H1 (cell line): ENCODE data around the gene CPNE5. TPM values are rescaled to one million over a fixed set of nuclear protein-coding genes. Genes with fewer than 3 reads are reported as not detected.

ENCODE experiments used
- CHD7 ChIP-seq: fragments of 300-600 bp; sonication (generic); IDR thresholded peaks from 2 replicates; pipeline ENCODE4 v1.7.1; 2012; ENCODE audit warnings: low read length, moderate library complexity, mild to moderate bottlenecking, inconsistent platforms; ENCODE audit not compliant: insufficient replicate concordance
- JUN ChIP-seq: IDR thresholded peaks from 2 replicates; pipeline ENCODE4 v1.6.1; 2011; ENCODE audit warnings: low read depth, mild to moderate bottlenecking, improper control_type of control experiment, low read length
- KDM5A ChIP-seq: fragments of 200-600 bp; IDR thresholded peaks from 2 replicates; pipeline ENCODE4 v1.7.1; 2012; ENCODE audit warnings: mild to moderate bottlenecking, low read length, inconsistent platforms, mixed read lengths
- NRF1 ChIP-seq: IDR thresholded peaks from 2 replicates; pipeline ENCODE4 v1.6.1; 2011; ENCODE audit warnings: mild to moderate bottlenecking, low read depth, low read length, improper control_type of control experiment
- POLR2AphosphoS5 ChIP-seq: IDR thresholded peaks from 2 replicates; pipeline ENCODE4 v1.6.1; 2011; ENCODE audit warnings: low read depth, low read length
- TAF7 ChIP-seq: optimal IDR thresholded peaks from 2 replicates; pipeline ENCODE3; 2011; ENCODE audit warnings: low read depth, mild to moderate bottlenecking, inconsistent platforms, low read length, moderate library complexity, borderline replicate concordance
- polyA plus RNA-seq, 7 experiments: library from polyadenylated mRNA; depleted of rRNA in 3 of 7; stranded (reverse) in 5 of 7; unstranded in 2 of 7; fragments of >200 nt in 5 of 7; fragments of 200-250 nt in 2 of 7; gene quantifications; 1 replicate in 5 of 7; 2 replicates in 1 of 7; 4 replicates in 1 of 7; pipeline versions ENCODE4 v1.2.1 to v1.2.3, GENCODE V29; 2011 to 2013; ENCODE audit warnings: missing spikeins in 2 of 7, mixed read lengths in 2 of 7
- total RNA-seq: library from RNA; stranded (reverse); fragmentation: NEBNext Ultra II Directional; extraction: Animal tissue kit (Norgen Biotek cat#: 25700); gene quantifications from 2 replicates; pipeline ENCODE4 v1.2.1, GENCODE V29; 2021

The CPNE5 gene
- total and polyA plus RNA-seq, 2 of the 8 experiments (the other 6 are each of a cell fraction or from before 2014, with no cell fraction given) = 0.88 to 1.8 TPM

DNA sequence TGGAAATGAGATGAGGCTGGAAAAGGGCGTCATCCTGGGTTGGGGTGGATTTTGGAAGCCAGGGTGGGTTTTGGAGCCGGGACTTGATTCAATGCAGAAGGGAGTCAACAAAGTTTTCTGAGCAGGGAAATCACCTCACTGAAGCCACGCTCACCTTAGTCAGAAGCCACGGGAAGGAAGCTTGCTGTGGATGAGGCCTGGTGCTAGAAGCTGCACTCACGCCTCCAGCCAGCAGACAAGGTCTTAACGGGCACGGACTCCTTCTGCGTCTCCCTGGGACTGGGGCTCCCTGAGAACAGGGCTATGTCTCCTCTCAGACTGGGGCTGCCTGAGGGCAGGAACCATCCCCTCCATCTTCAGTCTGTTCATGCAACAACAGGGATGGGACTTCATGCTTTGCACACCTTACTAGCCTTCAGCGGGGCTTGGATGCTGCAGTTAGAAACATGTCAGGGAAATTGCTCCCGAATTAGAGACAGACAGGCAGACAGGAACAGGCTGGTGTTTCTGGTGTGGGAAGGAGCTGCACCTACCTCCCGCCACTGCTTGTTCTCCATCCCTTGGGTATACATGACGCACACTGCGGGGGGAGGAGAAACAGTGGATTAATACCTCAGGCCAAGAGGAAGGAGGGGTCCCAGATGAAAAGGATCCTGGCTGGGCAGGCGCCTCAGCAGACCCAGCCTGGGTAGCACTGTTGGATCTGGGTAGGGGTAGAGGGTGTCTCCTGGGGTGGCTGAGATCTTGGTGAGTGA, 17.5 kb downstream of the CPNE5 start (continued):
- TF ChIP-seq KDM5A (no peak), POLR2AphosphoS5 (no peak), TAF7 (no peak), CHD7 (no peak), JUN (no peak), NRF1 (no peak)
